Measurements from ENCODE around the gene FES. TPM values are rescaled to one million over a fixed set of nuclear protein-coding genes. Genes with fewer than 3 reads are reported as not detected.

The FES gene
- total RNA-seq, 1 donor from 2014 or later: 2.8 TPM

- H3K4me3 Mint-ChIP-seq: no peak overlapping the region
- peak overlapping the region; percentile 35 for H3K27ac Mint-ChIP-seq (ENCODE audit: unreplicated experiment)
- H3K27me3 Mint-ChIP-seq (ENCODE audit: low read depth): peaks cover 3% of the 10 kb centered on the region
- no peaks in the 10 kb centered on the region for H3K36me3 Mint-ChIP-seq (ENCODE audit: low read depth)
- DNase-seq (ENCODE audit: low read depth, low spot score): no peak
- H3K9me3 Mint-ChIP-seq: no peaks in the 10 kb centered on the region
- no peak for TF ChIP-seq CTCF (conservative IDR thresholded peaks at IDR 0.05)
- peaks cover 10% of the 10 kb centered on the region for H3K4me1 Mint-ChIP-seq
These were observed 45.8 kb upstream of the FES start for GRCh38 chr15:90838544-90838943.

- TF ChIP-seq CTCF (conservative IDR thresholded peaks at IDR 0.05): no peak
- peak overlapping the region; percentile 50 for H3K27ac Mint-ChIP-seq (ENCODE audit: unreplicated experiment)
- H3K36me3 Mint-ChIP-seq (ENCODE audit: low read depth): no peaks in the 10 kb centered on the region
- H3K4me1 Mint-ChIP-seq: peaks cover 10% of the 10 kb centered on the region
- DNase-seq (ENCODE audit: low read depth, low spot score): peak; percentile 12
- peaks cover 3% of the 10 kb centered on the region for H3K27me3 Mint-ChIP-seq (ENCODE audit: low read depth)
- H3K9me3 Mint-ChIP-seq: no peaks in the 10 kb centered on the region
- no peak overlapping the region for H3K4me3 Mint-ChIP-seq
These were observed 44.9 kb upstream of the FES start for GRCh38 chr15:90839187-90840071.

- no peak overlapping the region for H3K4me3 Mint-ChIP-seq
These were observed 44.0 kb upstream of the FES start for GRCh38 chr15:90840157-90840855.

GRCh38 chr15:90840954-90841353, 43.4 kb upstream of the FES start:
- TF ChIP-seq CTCF (conservative IDR thresholded peaks at IDR 0.05): no peak
- no peak for DNase-seq (ENCODE audit: low read depth, low spot score)
- H3K36me3 Mint-ChIP-seq (ENCODE audit: low read depth): no peaks in the 10 kb centered on the region
- H3K4me3 Mint-ChIP-seq: no peak overlapping the region
- H3K9me3 Mint-ChIP-seq: no peaks in the 10 kb centered on the region
- peaks cover 10% of the 10 kb centered on the region for H3K4me1 Mint-ChIP-seq
- H3K27me3 Mint-ChIP-seq (ENCODE audit: low read depth): no peaks in the 10 kb centered on the region
- no peak overlapping the region for H3K27ac Mint-ChIP-seq (ENCODE audit: unreplicated experiment)

More at GRCh38 chr15:90840157-90840855, 44.0 kb upstream of the FES start:
- Mint-ChIP-seq H3K36me3 (ENCODE audit: low read depth) (no peaks in the 10 kb centered on the region), H3K9me3 (no peaks in the 10 kb centered on the region), H3K4me1 (peaks cover 10% of the 10 kb centered on the region), H3K27me3 (ENCODE audit: low read depth) (no peaks in the 10 kb centered on the region), H3K27ac (ENCODE audit: unreplicated experiment) (peak overlapping the region; percentile 50)
- no peak for DNase-seq (ENCODE audit: low read depth, low spot score)
- TF ChIP-seq CTCF (conservative IDR thresholded peaks at IDR 0.05): no peak

GRCh38 chr15:90844696-90845095, 39.6 kb upstream of the FES start:
- DNase-seq (ENCODE audit: low read depth, low spot score): no peak
- H3K4me1 Mint-ChIP-seq: peaks cover 9% of the 10 kb centered on the region
- no peaks in the 10 kb centered on the region for H3K27me3 Mint-ChIP-seq (ENCODE audit: low read depth)
- TF ChIP-seq CTCF (conservative IDR thresholded peaks at IDR 0.05): no peak
- no peak overlapping the region for H3K4me3 Mint-ChIP-seq
- no peaks in the 10 kb centered on the region for H3K9me3 Mint-ChIP-seq
- no peak overlapping the region for H3K27ac Mint-ChIP-seq (ENCODE audit: unreplicated experiment)
- no peaks in the 10 kb centered on the region for H3K36me3 Mint-ChIP-seq (ENCODE audit: low read depth)

Data from neural crest cell (in vitro differentiated cells).